ELR (cell line): ENCODE results near the gene MTX2.

Source experiments
- DNase-seq: peaks from one replicate; pipeline ENCODE4 v3.0.0-alpha.2; 2015; ENCODE audit warnings: low read depth

Gene MTX2

DNA sequence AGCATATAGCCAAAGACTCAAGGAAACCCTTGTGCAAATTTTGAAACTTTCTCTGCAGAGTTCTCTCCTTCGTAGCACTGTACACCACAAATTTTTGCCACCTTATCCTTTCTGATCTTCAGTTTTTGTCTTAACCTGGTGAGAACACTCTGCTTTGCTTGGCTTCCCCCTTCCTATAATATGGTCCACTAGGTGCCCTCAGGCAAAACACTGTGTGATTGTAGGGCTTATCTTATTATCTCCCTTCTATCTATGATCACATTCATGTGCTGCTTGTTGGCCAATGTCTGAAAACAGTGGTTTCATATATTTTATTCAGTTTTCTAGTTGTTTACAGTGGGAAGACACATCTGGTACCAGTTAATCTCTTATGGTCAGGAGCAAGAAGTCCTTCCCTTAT, 111.1 kb downstream of the MTX2 start:
- no peak for DNase-seq

GRCh38 chr2:176383100-176383499, 113.9 kb downstream of the MTX2 start:
- no peak for DNase-seq

DNA sequence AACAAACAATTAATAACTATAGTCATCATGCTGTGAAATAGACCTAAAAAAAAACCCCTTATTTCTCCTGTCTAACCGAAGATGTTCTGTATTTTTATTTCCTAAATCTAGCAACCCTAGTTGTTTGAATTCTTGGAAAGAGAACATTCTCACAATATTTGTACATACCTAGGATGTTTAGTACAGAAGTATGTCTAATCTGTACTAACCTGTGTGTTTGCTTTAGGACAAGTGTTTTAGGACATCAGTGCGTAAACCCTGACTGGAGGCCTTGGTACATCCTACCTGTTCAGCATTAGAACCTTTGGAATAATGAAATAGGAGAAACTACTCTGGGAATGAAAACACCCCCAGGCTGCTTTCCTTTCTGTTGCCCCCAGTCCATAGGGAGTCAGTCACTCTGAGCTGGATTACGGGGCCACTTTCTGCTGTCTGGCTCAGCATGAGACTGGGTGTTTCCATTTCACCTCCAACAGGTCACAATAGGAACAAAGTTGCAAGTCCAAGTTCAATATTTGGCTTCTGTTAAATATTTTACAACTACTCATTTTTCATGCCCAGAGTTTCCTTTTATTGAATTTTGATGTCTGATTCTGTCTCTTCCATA, 114.7 kb downstream of the MTX2 start:
- no peak for DNase-seq

- DNase-seq, result no peak
Observed at GRCh38 chr2:176385219-176385759, 116.0 kb downstream of the MTX2 start.

- no peak for DNase-seq
Observed at GRCh38 chr2:176385838-176386237, 116.6 kb downstream of the MTX2 start.
